GM10266 (cell line): Measurements from ENCODE around the gene FGF21.
"Not testable (repeated sequence)": the region's sequence is repeated elsewhere in the genome, so short reads cannot be mapped to it uniquely, and the experiment has no call there.

Experiments
- DNase-seq: peaks from one replicate; pipeline ENCODE4 v3.0.0; 2012; ENCODE audit errors: extremely low spot score
- CTCF ChIP-seq: IDR thresholded peaks from 2 replicates; pipeline ENCODE4 v1.5.1; 2012; ENCODE audit warnings: mild to moderate bottlenecking, low read depth; ENCODE audit not compliant: control insufficient read depth, insufficient read depth; ENCODE audit errors: missing control alignments

FGF21 gene

DNA sequence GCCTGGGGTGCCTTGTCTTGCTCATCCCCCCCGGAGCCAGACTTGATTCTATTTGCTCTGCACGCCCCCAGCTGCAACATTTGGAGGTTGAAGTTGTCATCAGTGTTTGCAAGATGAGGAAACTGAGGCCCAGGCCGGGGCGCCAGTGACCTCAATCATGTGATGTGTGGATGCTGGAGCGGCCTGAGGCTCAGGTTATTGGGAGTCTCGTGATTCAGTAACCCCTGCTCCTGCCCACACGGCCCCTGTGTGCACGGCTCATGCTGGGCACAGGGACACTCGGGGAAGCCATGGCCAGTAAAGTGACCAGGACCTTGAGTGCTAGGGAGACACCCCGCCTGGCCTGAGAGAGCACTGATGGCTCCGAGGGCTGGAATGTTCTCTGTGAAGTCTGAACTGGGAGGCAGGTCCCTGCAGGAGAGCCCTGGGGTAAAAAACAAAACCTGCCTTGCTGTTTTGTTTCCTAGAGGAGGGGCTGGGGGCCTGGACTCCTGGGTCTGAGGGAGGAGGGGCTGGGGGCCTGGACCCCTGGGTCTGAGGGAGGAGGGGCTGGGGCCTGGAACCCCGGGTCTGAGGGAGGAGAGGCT is 1.9 kb downstream of the FGF21 start:
- TF ChIP-seq CTCF, result no peak
- DNase-seq, result no peak

DNA sequence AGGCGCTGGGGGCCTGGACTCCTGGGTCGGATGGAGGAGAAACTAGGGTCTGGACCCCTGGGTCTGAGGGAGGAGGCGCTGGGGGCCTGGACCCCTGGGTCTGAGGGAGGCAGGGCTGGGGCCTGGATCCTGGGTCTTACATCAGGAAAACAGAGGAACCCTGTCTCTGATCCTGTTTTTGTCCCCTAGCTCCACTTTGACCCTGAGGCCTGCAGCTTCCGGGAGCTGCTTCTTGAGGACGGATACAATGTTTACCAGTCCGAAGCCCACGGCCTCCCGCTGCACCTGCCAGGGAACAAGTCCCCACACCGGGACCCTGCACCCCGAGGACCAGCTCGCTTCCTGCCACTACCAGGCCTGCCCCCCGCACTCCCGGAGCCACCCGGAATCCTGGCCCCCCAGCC is 2.4 kb downstream of the FGF21 start:
- TF ChIP-seq CTCF, result no peak
- DNase-seq, result no peak

DNA sequence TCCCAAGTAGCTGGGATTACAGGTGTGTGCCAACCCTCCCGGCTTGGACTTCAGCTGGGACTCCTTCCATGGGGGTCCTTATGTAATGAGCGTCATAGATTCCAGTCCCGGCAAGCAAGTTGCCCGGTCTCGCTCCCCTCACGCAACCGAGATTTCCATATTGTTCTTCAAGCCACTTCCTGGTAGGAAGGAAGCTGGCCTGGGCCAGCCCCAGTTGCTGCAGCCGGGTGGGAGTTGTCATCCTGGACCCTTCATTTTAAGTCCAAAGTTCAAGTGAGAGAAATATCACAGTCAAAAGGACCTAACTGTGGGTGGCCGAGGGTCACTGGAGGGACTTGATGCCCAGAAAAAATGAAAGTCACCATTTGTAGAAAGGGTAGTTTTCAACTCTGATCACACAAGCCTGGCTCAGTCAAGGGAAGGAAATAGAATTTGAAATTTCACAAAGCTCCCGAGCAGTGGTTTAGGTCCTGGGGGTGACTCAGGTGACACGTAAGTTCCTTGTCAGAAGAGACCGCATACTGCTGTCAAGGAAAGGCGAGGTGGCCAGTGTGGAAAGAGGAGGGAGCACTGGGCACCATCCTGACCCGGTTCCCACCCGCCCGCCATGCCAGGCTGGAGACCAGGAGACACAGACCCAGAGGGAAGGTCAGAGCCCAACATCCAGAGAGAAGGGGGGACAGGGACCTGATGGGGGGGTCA is 5.3 kb downstream of the FGF21 start:
- no peak for TF ChIP-seq CTCF
- DNase-seq, result no peak

DNA sequence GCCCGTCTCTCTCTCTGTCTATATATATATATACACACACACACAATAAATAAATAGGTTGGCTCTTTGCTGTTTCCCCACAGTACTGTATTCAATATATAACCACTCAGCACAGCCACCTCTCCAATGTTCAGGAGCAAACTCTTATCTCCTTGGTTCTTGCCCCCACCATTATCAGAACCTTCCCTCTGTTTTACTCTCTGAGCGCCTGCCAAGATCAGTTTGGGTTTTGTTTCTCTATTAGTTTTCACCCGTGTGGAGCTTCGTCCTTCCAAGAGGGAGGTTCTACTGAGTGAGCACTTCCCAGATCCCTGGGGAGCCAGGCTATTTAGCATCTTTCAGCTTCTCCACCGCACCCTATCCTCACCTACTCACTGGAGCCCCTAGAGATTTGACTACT is 10.5 kb downstream of the FGF21 start:
- DNase-seq, result not testable (repeated sequence)

GRCh38 chr19:48768171-48768753 is 12.9 kb downstream of the FGF21 start:
- not testable (repeated sequence) for DNase-seq

DNA sequence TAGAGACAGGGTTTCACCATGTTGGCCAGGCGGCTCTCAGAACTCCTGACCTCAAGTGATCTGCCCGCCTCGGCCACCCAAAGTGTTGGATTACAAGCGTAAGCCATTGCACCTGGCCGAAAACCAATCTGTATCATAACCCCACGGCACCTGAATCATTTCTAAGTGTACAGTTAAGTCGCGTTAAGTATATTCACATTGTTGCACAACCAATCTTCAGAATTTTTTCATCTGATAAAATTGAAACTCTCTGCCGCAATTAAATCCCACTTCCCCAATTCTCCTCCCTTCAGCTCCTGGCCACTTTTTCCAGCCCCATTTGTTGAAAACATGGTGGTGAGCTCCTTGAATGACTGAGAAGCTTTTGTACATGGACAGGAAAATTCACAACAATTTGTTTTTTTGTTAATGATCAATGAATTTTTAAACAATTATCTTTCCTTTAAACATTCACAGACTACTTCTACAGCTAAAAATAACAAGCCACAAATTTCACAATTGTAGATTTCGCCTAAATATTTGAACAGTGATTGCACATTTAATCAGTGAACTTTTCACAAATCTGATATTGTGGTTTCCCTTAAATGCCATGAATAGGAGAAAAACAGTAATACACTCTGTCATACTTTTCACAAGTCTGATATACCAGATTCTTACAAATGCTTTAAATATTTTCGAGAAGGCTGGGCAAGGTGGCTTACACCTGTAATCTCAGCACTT is 13.8 kb downstream of the FGF21 start:
- TF ChIP-seq CTCF, result no peak
- no peak for DNase-seq

GRCh38 chr19:48770266-48770665 is 14.9 kb downstream of the FGF21 start:
- no peak for TF ChIP-seq CTCF
- DNase-seq, result no peak
